RWPE2 (cell line): ENCODE results near the gene GRB14.

Experiments used
- ATAC-seq: fragments of 200-7000 bp; cut with Tn5 transposase; 3 replicates; pipeline ENCODE4 v1.9.1; 2021; ENCODE audit warnings: low read depth
- DNase-seq: peaks from one replicate; pipeline ENCODE4 v3.0.0-alpha.2; 2020; ENCODE audit warnings: low spot score
- H3K27ac ChIP-seq: fragments of 450-650 bp; 2 replicates; pipeline ENCODE4 v1.5.1; 2017; ENCODE audit warnings: mild to moderate bottlenecking; ENCODE audit not compliant: poor library complexity, severe bottlenecking
- H3K27me3 ChIP-seq: fragments of 250-450 bp; sonication (Bioruptor Pico); 2 replicates; pipeline ENCODE4 v1.5.1; 2021; ENCODE audit warnings: mild to moderate bottlenecking, moderate library complexity; ENCODE audit not compliant: insufficient read depth, poor library complexity, severe bottlenecking
- H3K36me3 ChIP-seq: fragments of 250-450 bp; sonication (Bioruptor Pico); 2 replicates; pipeline ENCODE4 v1.5.1; 2020; ENCODE audit warnings: low read depth, mild to moderate bottlenecking, moderate library complexity
- H3K4me1 ChIP-seq: fragments of 250-450 bp; sonication (Bioruptor Pico); 2 replicates; pipeline ENCODE4 v1.5.1; 2021; ENCODE audit warnings: mild to moderate bottlenecking, moderate library complexity; ENCODE audit not compliant: insufficient read depth, poor library complexity, severe bottlenecking
- H3K4me3 ChIP-seq: fragments of 250-450 bp; sonication (Bioruptor Pico); 2 replicates; pipeline ENCODE4 v1.5.1; 2021; ENCODE audit warnings: mild to moderate bottlenecking, moderate library complexity; ENCODE audit not compliant: severe bottlenecking
- H3K9me3 ChIP-seq: fragments of 250-450 bp; sonication (Bioruptor Pico); 2 replicates; pipeline ENCODE4 v1.5.1; 2021; ENCODE audit warnings: mild to moderate bottlenecking, moderate library complexity; ENCODE audit not compliant: severe bottlenecking
- CTCF ChIP-seq: fragments of 450-650 bp; IDR thresholded peaks from one replicate; pipeline ENCODE4 v1.5.1; 2017; ENCODE audit warnings: mild to moderate bottlenecking, moderate library complexity; ENCODE audit not compliant: poor library complexity, severe bottlenecking

GRB14 gene

GRCh38 chr2:164457271-164457670, 164.0 kb downstream of the GRB14 start:
- Histone ChIP-seq H3K27me3 (no peaks in the 10 kb centered on the region), H3K36me3 (no peaks in the 10 kb centered on the region), H3K27ac (no peak overlapping the region), H3K9me3 (no peaks in the 10 kb centered on the region), H3K4me3 (no peak overlapping the region), H3K4me1 (no peaks in the 10 kb centered on the region)
- no peak for DNase-seq
- no peak for TF ChIP-seq CTCF
- no peak for ATAC-seq

GRCh38 chr2:164456619-164457018, 164.7 kb downstream of the GRB14 start:
- Histone ChIP-seq H3K9me3 (no peaks in the 10 kb centered on the region), H3K4me1 (no peaks in the 10 kb centered on the region), H3K27me3 (no peaks in the 10 kb centered on the region), H3K27ac (no peak overlapping the region), H3K36me3 (no peaks in the 10 kb centered on the region), H3K4me3 (no peak overlapping the region)
- ATAC-seq (no peak), DNase-seq (no peak)
- no peak for TF ChIP-seq CTCF

GRCh38 chr2:164453656-164454305, 167.5 kb downstream of the GRB14 start:
- H3K36me3 ChIP-seq, result no peaks in the 10 kb centered on the region
- H3K9me3 ChIP-seq, result no peaks in the 10 kb centered on the region
- no peak for TF ChIP-seq CTCF

GRCh38 chr2:164450278-164450677, 171.0 kb downstream of the GRB14 start:
- H3K4me3 ChIP-seq, result no peak overlapping the region
- H3K9me3 ChIP-seq, result no peaks in the 10 kb centered on the region
- H3K4me1 ChIP-seq, result no peaks in the 10 kb centered on the region
- DNase-seq, result no peak
- ATAC-seq, result no peak
- TF ChIP-seq CTCF, result no peak
- H3K36me3 ChIP-seq, result no peaks in the 10 kb centered on the region
- H3K27me3 ChIP-seq, result no peaks in the 10 kb centered on the region
- no peak overlapping the region for H3K27ac ChIP-seq

More at GRCh38 chr2:164453656-164454305, 167.5 kb downstream of the GRB14 start:
- ATAC-seq (no peak), DNase-seq (no peak)
- no peak overlapping the region for H3K4me3 ChIP-seq
- H3K27ac ChIP-seq, result no peak overlapping the region
- no peaks in the 10 kb centered on the region for H3K4me1 ChIP-seq
- no peaks in the 10 kb centered on the region for H3K27me3 ChIP-seq

GRCh38 chr2:164449706-164450105, 171.6 kb downstream of the GRB14 start:
- H3K27me3 ChIP-seq, result no peaks in the 10 kb centered on the region
- no peak overlapping the region for H3K4me3 ChIP-seq
- H3K36me3 ChIP-seq, result no peaks in the 10 kb centered on the region
- DNase-seq (no peak), ATAC-seq (no peak)
- H3K4me1 ChIP-seq, result no peaks in the 10 kb centered on the region
- H3K9me3 ChIP-seq, result no peaks in the 10 kb centered on the region
- H3K27ac ChIP-seq, result no peak overlapping the region
- TF ChIP-seq CTCF, result no peak
